HCT116 (cell line): Measurements from ENCODE around the gene HTRA3. TPM values are rescaled to one million over a fixed set of nuclear protein-coding genes. Genes with fewer than 3 reads are reported as not detected.

Source experiments
- ATAC-seq: fragments of 200-7000 bp; cut with Tn5 transposase; 2 replicates; pipeline ENCODE4 v1.9.1; 2020; ENCODE audit warnings: mild to moderate bottlenecking, moderate library complexity
- BruUV-seq: library from RNA; stranded (reverse); fragments of 400-500 nt; replicated peaks from 2 replicates; lab custom pipeline; 2021; lab: Mats Ljungman, UMichigan
- CTCF ChIA-PET: fragments of 300-600 bp; sonication (Branson Sonifier 250); formaldehyde crosslinking; loops from one replicate; lab custom pipeline; 2021; ENCODE audit warnings: antibody characterized with exemption; lab: Charles Lee
- POLR2A ChIA-PET: fragments of 300-600, 350-600 bp; sonication (Branson Sonifier 250); formaldehyde crosslinking; loops from one replicate; lab custom pipeline; 2021; ENCODE audit warnings: antibody characterized with exemption; lab: Charles Lee
- RAD21 ChIA-PET, 2 experiments: fragments of 300-600 bp; sonication (Branson Sonifier 250); formaldehyde crosslinking; loops; one replicate each; lab custom pipeline; 2023; ENCODE audit warnings: low total read pairs in 2 of 2; ENCODE audit not compliant: uncharacterized antibody in 2 of 2, unreplicated experiment in 2 of 2, low non-redundant PET in 1 of 2; lab: Charles Lee
- DNase-seq: peaks from one replicate; pipeline ENCODE4 v3.0.0-alpha.2; 2010; ENCODE audit warnings: low read depth, low spot score
- H2AFZ ChIP-seq: fragments of 200-600 bp; shearing (Covaris generic), sonication (generic); 2 replicates; pipeline ENCODE4 v1.6.1; 2017; ENCODE audit warnings: low read depth, mixed run types, mixed read lengths, antibody characterized with exemption, low read length; ENCODE audit not compliant: poor library complexity, severe bottlenecking
- H3K27ac ChIP-seq: 2 replicates; pipeline ENCODE4 v1.5.1; 2012; ENCODE audit warnings: low read depth, low read length
- H3K27me3 ChIP-seq: fragments of 200-600 bp; sonication (generic); 2 replicates; pipeline ENCODE4 v1.6.1; 2016; ENCODE audit warnings: mixed run types, low read length, mixed read lengths; ENCODE audit not compliant: insufficient read depth
- H3K36me3 ChIP-seq, 2 experiments: fragments of 200-500 bp in 1 of 2; fragments of 200-600 bp in 1 of 2; sonication (Bioruptor generic) in 1 of 2; sonication (generic) in 1 of 2; 2 replicates each; pipeline versions ENCODE4 v1.5.1 to v1.6.1; 2014 to 2016; ENCODE audit warnings: low read length in 2 of 2, inconsistent platforms in 1 of 2, mixed read lengths in 1 of 2, mixed run types in 1 of 2; ENCODE audit not compliant: insufficient read depth in 2 of 2, control insufficient read depth in 1 of 2
- H3K4me1 ChIP-seq, 2 experiments: fragments of 200-600 bp in 1 of 2; sonication (generic) in 1 of 2; 2 replicates each; pipeline versions ENCODE4 v1.5.1 to v1.6.1; 2012 to 2017; ENCODE audit warnings: low read length in 2 of 2, inconsistent platforms in 1 of 2, mild to moderate bottlenecking in 1 of 2, mixed read lengths in 1 of 2, mixed run types in 1 of 2, moderate library complexity in 1 of 2; ENCODE audit not compliant: insufficient read depth in 2 of 2, control insufficient read depth in 1 of 2
- H3K4me2 ChIP-seq: fragments of 200-600 bp; sonication (generic); 2 replicates; pipeline ENCODE4 v1.6.1; 2017; ENCODE audit warnings: mixed run types, low read length, mixed read lengths
- H3K4me3 ChIP-seq, 2 experiments: fragments of 200-600 bp in 1 of 2; sonication (generic) in 1 of 2; replicated peaks in 1 of 2; 2 replicates each; pipeline ENCODE4 v1.5.1; 2011 to 2016; ENCODE audit warnings: low read length in 2 of 2, control low read depth in 1 of 2, low read depth in 1 of 2, mild to moderate bottlenecking in 1 of 2, mixed read lengths in 1 of 2, mixed run types in 1 of 2
- H3K79me2 ChIP-seq: fragments of 200-600 bp; sonication (generic); 2 replicates; pipeline ENCODE4 v1.6.1; 2017; ENCODE audit warnings: mild to moderate bottlenecking, mixed run types, low read length, moderate library complexity, mixed read lengths; ENCODE audit not compliant: insufficient read depth
- H3K9ac ChIP-seq: fragments of 200-600 bp; sonication (generic); 2 replicates; pipeline ENCODE4 v1.6.1; 2016; ENCODE audit warnings: low read length, mixed read lengths
- H3K9me2 ChIP-seq: fragments of 200-600 bp; sonication (generic), shearing (Covaris generic); 2 replicates; pipeline ENCODE4 v1.6.1; 2017; ENCODE audit warnings: mixed run types, mild to moderate bottlenecking, moderate library complexity; ENCODE audit not compliant: insufficient read depth
- H3K9me3 ChIP-seq, 2 experiments: fragments of 200-500 bp in 1 of 2; fragments of 200-600 bp in 1 of 2; sonication (Bioruptor generic) in 1 of 2; sonication (generic) in 1 of 2; 2 replicates each; pipeline ENCODE4 v1.6.1; 2014 to 2017; ENCODE audit warnings: low read length in 2 of 2, mixed read lengths in 2 of 2, inconsistent platforms in 1 of 2, low read depth in 1 of 2, mild to moderate bottlenecking in 1 of 2, mixed run types in 1 of 2, moderate library complexity in 1 of 2; ENCODE audit not compliant: control insufficient read depth in 1 of 2, insufficient read depth in 1 of 2
- H4K20me1 ChIP-seq: fragments of 200-600 bp; sonication (generic), shearing (Covaris generic); 2 replicates; pipeline ENCODE4 v1.6.1; 2017; ENCODE audit warnings: mixed run types, mild to moderate bottlenecking, moderate library complexity; ENCODE audit not compliant: insufficient read depth
- CEBPB ChIP-seq: IDR thresholded peaks from 2 replicates; pipeline ENCODE4 v1.6.1; 2012; ENCODE audit warnings: low read depth
- EZH2phosphoT487 ChIP-seq: fragments of 200-600 bp; IDR thresholded peaks from 2 replicates; pipeline ENCODE4 v1.6.1; 2018; ENCODE audit warnings: antibody characterized with exemption, borderline replicate concordance
- FOSL1 ChIP-seq: IDR thresholded peaks from 2 replicates; pipeline ENCODE4 v1.6.1; 2012; ENCODE audit warnings: low read depth
- POLR2A ChIP-seq: IDR thresholded peaks from 2 replicates; pipeline ENCODE4 v1.7.0; 2011; ENCODE audit warnings: borderline replicate concordance; ENCODE audit not compliant: insufficient read depth, insufficient read length; ENCODE audit errors: extremely low read depth
- REST ChIP-seq: IDR thresholded peaks from 2 replicates; pipeline ENCODE4 v1.6.1; 2012; ENCODE audit warnings: low read depth
- SIN3A ChIP-seq: IDR thresholded peaks from 2 replicates; pipeline ENCODE4 v1.6.1; 2012; ENCODE audit warnings: low read depth
- SP1 ChIP-seq: IDR thresholded peaks from 2 replicates; pipeline ENCODE4 v1.6.1; 2012; ENCODE audit warnings: low read depth
- YY1 ChIP-seq: IDR thresholded peaks from 2 replicates; pipeline ENCODE4 v1.6.1; 2011; ENCODE audit warnings: low read length, low read depth, moderate library complexity, mild to moderate bottlenecking; ENCODE audit not compliant: insufficient replicate concordance; ENCODE audit errors: extremely low read depth
- ZBTB33 ChIP-seq: IDR thresholded peaks from 2 replicates; pipeline ENCODE4 v1.6.1; 2011; ENCODE audit warnings: mild to moderate bottlenecking, low read length, moderate library complexity; ENCODE audit not compliant: insufficient replicate concordance; ENCODE audit errors: extremely low read depth
- ZFX ChIP-seq: fragments of 450-650 bp; IDR thresholded peaks from 2 replicates; pipeline ENCODE4 v1.6.1; 2017
- intact Hi-C: fragments of 100-400 bp; cut with micrococcal nuclease; formaldehyde crosslinking; loops from 2 replicates; pipeline ENCODE4 v1.10.0; 2022
- total RNA-seq: library from RNA; stranded (reverse); gene quantifications from one replicate; pipeline ENCODE4 v1.2.1, GENCODE V29; 2021; ENCODE audit not compliant: unreplicated experiment
- TF ChIP-seq, protein P1 (sequence below): IDR thresholded peaks from 2 replicates; pipeline ENCODE4 v1.6.1; 2012

Gene HTRA3
- total RNA-seq, 1 experiment from 2014 or later = not detected

GRCh38 chr4:8289151-8289750 lies 19.7 kb downstream of the HTRA3 start (continued):
- TF ChIP-seq POLR2A = no peak
- no peak for TF ChIP-seq SIN3A
- TF ChIP-seq CEBPB = no peak

DNA sequence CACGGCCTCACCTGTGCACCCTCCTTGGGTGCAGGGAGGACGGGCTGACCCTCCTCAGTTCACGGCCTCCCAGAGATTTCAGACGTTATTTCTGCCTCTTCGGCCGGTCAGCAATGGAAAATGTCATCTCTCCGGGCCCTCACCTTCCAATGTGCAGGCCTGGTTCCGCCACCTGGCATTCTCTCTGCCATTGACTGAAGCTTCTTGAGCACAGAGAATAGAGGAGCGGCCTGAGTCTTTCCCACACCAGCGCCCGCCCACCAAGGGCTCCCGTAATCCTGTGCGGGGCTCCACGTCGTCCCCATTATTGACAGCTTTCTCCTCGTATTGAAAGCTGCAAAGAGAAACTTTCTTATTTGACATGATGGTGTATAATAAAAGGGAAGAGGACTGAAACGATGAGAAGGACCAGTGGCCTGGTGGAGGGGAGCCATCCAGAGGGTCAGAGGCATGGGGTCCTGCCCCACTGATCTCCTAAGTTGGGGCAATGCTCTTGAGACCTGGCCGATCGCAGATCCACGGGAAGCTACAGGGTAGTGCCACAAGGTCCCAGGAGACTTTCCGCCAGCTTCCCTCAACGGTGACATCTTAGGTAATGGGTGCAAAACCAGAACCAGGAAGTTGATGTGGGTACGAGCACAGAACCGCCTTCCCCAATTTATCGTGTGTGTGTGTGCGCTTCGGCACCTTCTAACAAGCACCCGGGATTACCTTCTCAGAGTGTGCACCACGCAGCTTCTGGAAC lies 20.6 kb downstream of the HTRA3 start:
- CTCF ChIA-PET = no interaction called here
- RAD21 ChIA-PET = no interaction called here
- H3K9me2 ChIP-seq = no peaks in the 10 kb centered on the region

More for the DNA sequence above, 20.6 kb downstream of the HTRA3 start:
- Histone ChIP-seq H2AFZ (no peak overlapping the region), H3K4me2 (no peak overlapping the region), H3K79me2 (no peaks in the 10 kb centered on the region), H3K4me1 (no peaks in the 10 kb centered on the region), H3K9me3 (no peaks in the 10 kb centered on the region), H3K27me3 (no peaks in the 10 kb centered on the region), H3K27ac (no peak overlapping the region), H3K36me3 (no peaks in the 10 kb centered on the region), H4K20me1 (no peaks in the 10 kb centered on the region), H3K4me3 (no peak overlapping the region), H3K9ac (no peak overlapping the region)
- intact Hi-C loops = no loop called here
- ATAC-seq (no peak), DNase-seq (no peak)
- BruUV-seq = no TSS peak
- TF ChIP-seq FOSL1 = no peak
- TF ChIP-seq SP1 = no peak
- TF ChIP-seq EZH2phosphoT487 = no peak
- TF ChIP-seq, protein P1, sequence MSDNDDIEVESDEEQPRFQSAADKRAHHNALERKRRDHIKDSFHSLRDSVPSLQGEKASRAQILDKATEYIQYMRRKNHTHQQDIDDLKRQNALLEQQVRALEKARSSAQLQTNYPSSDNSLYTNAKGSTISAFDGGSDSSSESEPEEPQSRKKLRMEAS = no peak
- no peak for TF ChIP-seq CEBPB
- TF ChIP-seq ZBTB33 = no peak
- no peak for TF ChIP-seq YY1
- TF ChIP-seq ZFX = no peak
- TF ChIP-seq REST = no peak
- POLR2A ChIA-PET = no interaction called here
